SH-SY5Y (cell line): ENCODE data around the gene WDR70.

ENCODE experiments used
- GATA2 ChIP-seq: IDR thresholded peaks from 2 replicates; pipeline ENCODE4 v1.6.1; 2011; ENCODE audit warnings: mild to moderate bottlenecking, low read depth, low read length
- GATA3 ChIP-seq: IDR thresholded peaks from 2 replicates; pipeline ENCODE4 v1.6.1; 2011; ENCODE audit warnings: low read depth, mild to moderate bottlenecking, low read length, moderate library complexity

- no peak for TF ChIP-seq GATA3
- TF ChIP-seq GATA2, result no peak
These were observed 407.3 kb downstream of the WDR70 start for GRCh38 chr5:37786416-37786815.
